DND-41 (cell line): Measurements from ENCODE around the gene ACOT6.
A peak's percentile ranks its signal among the peaks of the same experiment; 100 is the strongest.
"Not testable (repeated sequence)": the region's sequence is repeated elsewhere in the genome, so short reads cannot be mapped to it uniquely, and the experiment has no call there.

Source experiments
- ATAC-seq: fragments of 200-7000 bp; cut with Tn5 transposase; 3 replicates; pipeline ENCODE4 v1.9.1; 2021; ENCODE audit warnings: low read depth; ENCODE audit not compliant: insufficient read depth
- DNase-seq: peaks from one replicate; pipeline ENCODE4 v3.0.0-alpha.2; 2020
- H2AFZ ChIP-seq: 2 replicates; pipeline ENCODE4 v1.6.0; 2012; ENCODE audit warnings: low read depth, low read length
- H3K27ac ChIP-seq: 2 replicates; pipeline ENCODE4 v1.5.1; 2012; ENCODE audit warnings: low read length, inconsistent platforms
- H3K27me3 ChIP-seq: fragments of 200-600 bp; sonication (generic); 2 replicates; pipeline ENCODE4 v1.6.0; 2012; ENCODE audit warnings: low read length, mild to moderate bottlenecking, inconsistent platforms; ENCODE audit not compliant: insufficient read depth, poor library complexity
- H3K36me3 ChIP-seq: 2 replicates; pipeline ENCODE4 v1.5.1; 2012; ENCODE audit warnings: low read length, inconsistent platforms; ENCODE audit not compliant: insufficient read depth
- H3K4me1 ChIP-seq: 2 replicates; pipeline ENCODE4 v1.5.1; 2012; ENCODE audit warnings: mild to moderate bottlenecking, low read length; ENCODE audit not compliant: insufficient read depth
- H3K4me2 ChIP-seq: 2 replicates; pipeline ENCODE4 v1.6.0; 2012; ENCODE audit warnings: mild to moderate bottlenecking, moderate library complexity, low read length, inconsistent platforms; ENCODE audit not compliant: insufficient read depth
- H3K4me3 ChIP-seq, 2 experiments: fragments of 200-600 bp in 1 of 2; shearing (Covaris generic) in 1 of 2; 2 replicates each; pipeline ENCODE4 v1.5.1; 2012 to 2016; ENCODE audit warnings: inconsistent platforms in 2 of 2, low read length in 2 of 2, mild to moderate bottlenecking in 2 of 2, low read depth in 1 of 2, moderate library complexity in 1 of 2
- H3K79me2 ChIP-seq: 2 replicates; pipeline ENCODE4 v1.6.0; 2012; ENCODE audit warnings: low read length, inconsistent platforms; ENCODE audit not compliant: insufficient read depth
- H3K9ac ChIP-seq: 2 replicates; pipeline ENCODE4 v1.6.0; 2012; ENCODE audit warnings: low read depth, mild to moderate bottlenecking, inconsistent platforms, low read length, moderate library complexity
- H3K9me3 ChIP-seq: 2 replicates; pipeline ENCODE4 v1.5.1; 2012; ENCODE audit warnings: low read length, moderate library complexity, mild to moderate bottlenecking, inconsistent platforms; ENCODE audit not compliant: insufficient read depth, severe bottlenecking
- H4K20me1 ChIP-seq: 2 replicates; pipeline ENCODE4 v1.6.0; 2012; ENCODE audit warnings: low read length; ENCODE audit not compliant: insufficient read depth
- EZH2 ChIP-seq: IDR thresholded peaks from 3 replicates; pipeline ENCODE4 v1.6.1; 2012; ENCODE audit warnings: borderline replicate concordance, low read depth, mild to moderate bottlenecking, moderate library complexity, low read length, inconsistent platforms; ENCODE audit not compliant: severe bottlenecking
- TF ChIP-seq, protein P1 (sequence below): IDR thresholded peaks from 2 replicates; pipeline ENCODE4 v1.5.1; 2012; ENCODE audit warnings: borderline replicate concordance, low read length, moderate library complexity, mild to moderate bottlenecking; ENCODE audit not compliant: poor library complexity, severe bottlenecking; ENCODE audit errors: extremely low read depth

ACOT6 gene

GRCh38 chr14:73567951-73568885 lies 44.1 kb upstream of the ACOT6 start:
- H3K9ac ChIP-seq: peak overlapping the region; percentile 60
- no peaks in the 10 kb centered on the region for H3K9me3 ChIP-seq
- peaks cover 31% of the 10 kb centered on the region for H3K79me2 ChIP-seq
- TF ChIP-seq, protein P1, sequence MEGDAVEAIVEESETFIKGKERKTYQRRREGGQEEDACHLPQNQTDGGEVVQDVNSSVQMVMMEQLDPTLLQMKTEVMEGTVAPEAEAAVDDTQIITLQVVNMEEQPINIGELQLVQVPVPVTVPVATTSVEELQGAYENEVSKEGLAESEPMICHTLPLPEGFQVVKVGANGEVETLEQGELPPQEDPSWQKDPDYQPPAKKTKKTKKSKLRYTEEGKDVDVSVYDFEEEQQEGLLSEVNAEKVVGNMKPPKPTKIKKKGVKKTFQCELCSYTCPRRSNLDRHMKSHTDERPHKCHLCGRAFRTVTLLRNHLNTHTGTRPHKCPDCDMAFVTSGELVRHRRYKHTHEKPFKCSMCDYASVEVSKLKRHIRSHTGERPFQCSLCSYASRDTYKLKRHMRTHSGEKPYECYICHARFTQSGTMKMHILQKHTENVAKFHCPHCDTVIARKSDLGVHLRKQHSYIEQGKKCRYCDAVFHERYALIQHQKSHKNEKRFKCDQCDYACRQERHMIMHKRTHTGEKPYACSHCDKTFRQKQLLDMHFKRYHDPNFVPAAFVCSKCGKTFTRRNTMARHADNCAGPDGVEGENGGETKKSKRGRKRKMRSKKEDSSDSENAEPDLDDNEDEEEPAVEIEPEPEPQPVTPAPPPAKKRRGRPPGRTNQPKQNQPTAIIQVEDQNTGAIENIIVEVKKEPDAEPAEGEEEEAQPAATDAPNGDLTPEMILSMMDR: no peak
- TF ChIP-seq EZH2: no peak
- no peaks in the 10 kb centered on the region for H3K27me3 ChIP-seq
- DNase-seq: no peak
- no peaks in the 10 kb centered on the region for H3K36me3 ChIP-seq
- peak overlapping the region; percentile 73 for H3K27ac ChIP-seq
- H3K4me1 ChIP-seq: peaks cover 28% of the 10 kb centered on the region
- H2AFZ ChIP-seq: peak overlapping the region; percentile 85
- peak; percentile 5; the same call in 2 of the 3 replicates for ATAC-seq
- H3K4me3 ChIP-seq: peak overlapping the region; percentile 31 to 56; a peak in 3 of 4 replicates
- no peaks in the 10 kb centered on the region; the same call in 1 of the 2 replicates for H4K20me1 ChIP-seq
- peak overlapping the region; percentile 81 for H3K4me2 ChIP-seq

DNA sequence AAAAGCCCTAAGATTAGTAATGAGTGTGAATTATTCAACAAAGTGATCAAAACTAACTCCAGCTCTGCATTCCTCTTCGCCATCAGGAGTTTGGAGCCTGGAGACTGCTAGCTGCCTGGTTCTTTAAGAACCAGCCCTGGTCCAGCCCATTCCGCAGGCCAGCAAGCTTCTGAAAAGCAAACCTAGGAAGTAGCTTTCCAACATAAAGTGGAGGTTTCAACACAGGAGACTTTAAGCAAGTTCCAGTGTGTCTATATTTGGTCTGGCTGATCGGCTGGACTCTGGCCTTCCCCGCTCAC lies 43.5 kb upstream of the ACOT6 start:
- Histone ChIP-seq H3K4me1 (peaks cover 28% of the 10 kb centered on the region), H3K27ac (peak overlapping the region; percentile 73), H3K79me2 (peaks cover 31% of the 10 kb centered on the region), H3K9ac (peak overlapping the region; percentile 60), H3K4me3 (peak overlapping the region; percentile 31 to 56; a peak in 3 of 4 replicates), H2AFZ (peak overlapping the region; percentile 85), H3K4me2 (peak overlapping the region; percentile 81)
- not testable (repeated sequence) for H4K20me1 ChIP-seq, H3K27me3 ChIP-seq, DNase-seq, H3K9me3 ChIP-seq, H3K36me3 ChIP-seq
- peak; percentile 27 for ATAC-seq

- peak within 1 kb of the TSS; percentile 31 to 56; a peak in 3 of 4 replicates for H3K4me3 ChIP-seq
- DNase-seq (peak; percentile 68), ATAC-seq (peak; percentile 79)
- H3K27ac ChIP-seq: peak within 1 kb of the TSS; percentile 73
- not testable (repeated sequence) for H3K9me3 ChIP-seq, H3K27me3 ChIP-seq, H3K36me3 ChIP-seq, H4K20me1 ChIP-seq
- H2AFZ ChIP-seq: peak within 1 kb of the TSS; percentile 85
- H3K9ac ChIP-seq: peak within 1 kb of the TSS; percentile 60
- peaks cover 31% of the 10 kb centered on the region for H3K79me2 ChIP-seq
- H3K4me1 ChIP-seq: peaks cover 28% of the 10 kb centered on the region
- peak within 1 kb of the TSS; percentile 81 for H3K4me2 ChIP-seq
These were observed 42.9 kb upstream of the ACOT6 start, which contains the start of gene ACOT2 for GRCh38 chr14:73569185-73569958. TSS of gene ACOT2 (plus strand) at chr14:73569213. CDS start at chr14:73569241, 28 bp downstream.

DNA sequence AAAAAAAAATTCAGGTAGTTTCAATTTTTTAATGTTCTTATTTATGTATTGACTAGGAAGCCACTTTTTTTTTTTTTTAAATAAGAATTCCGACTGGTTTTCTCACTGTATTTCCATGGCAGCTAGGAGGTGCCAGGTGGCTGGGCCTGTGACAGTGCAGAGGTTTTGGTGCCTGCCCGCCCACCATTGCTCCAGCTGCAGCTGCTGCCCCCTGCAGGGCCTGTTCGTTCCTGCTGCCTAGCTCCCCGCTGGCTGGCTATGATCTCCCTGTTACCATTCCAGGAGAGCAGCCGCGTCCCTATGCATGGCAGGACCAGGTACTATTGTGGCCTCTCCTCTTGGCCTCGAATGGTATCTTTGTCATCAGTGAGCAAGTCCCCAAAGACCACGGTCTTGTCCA lies 41.4 kb upstream of the ACOT6 start:
- not testable (repeated sequence) for H3K9me3 ChIP-seq, H3K9ac ChIP-seq, H2AFZ ChIP-seq, H3K4me3 ChIP-seq, H3K27me3 ChIP-seq, H3K27ac ChIP-seq, H3K36me3 ChIP-seq, H4K20me1 ChIP-seq
- peak; percentile 73 for DNase-seq
- H3K4me2 ChIP-seq: peak overlapping the region; percentile 39
- H3K4me1 ChIP-seq: peaks cover 28% of the 10 kb centered on the region
- peaks cover 31% of the 10 kb centered on the region for H3K79me2 ChIP-seq
- peak; percentile 80 for ATAC-seq
- TF ChIP-seq, protein P1: peak; percentile 65

DNA sequence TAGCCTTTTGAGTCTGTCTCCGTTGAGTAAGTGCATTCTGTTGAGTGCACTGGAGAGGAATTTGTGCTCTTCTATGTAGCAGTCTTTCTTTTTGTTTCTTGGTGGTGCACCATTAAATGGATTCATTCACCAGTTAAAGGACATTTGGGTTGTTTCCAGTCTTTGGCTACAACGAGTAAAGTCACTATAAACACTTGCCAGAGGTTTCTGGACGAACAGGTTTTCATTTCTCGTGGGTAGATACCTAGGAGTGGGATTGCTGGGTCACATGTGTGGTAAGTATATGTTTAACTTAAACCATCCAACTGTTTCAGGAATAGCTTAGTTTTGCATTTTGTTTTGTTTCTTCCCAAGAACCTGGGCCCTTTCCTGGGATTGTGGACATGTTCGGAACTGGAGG lies 39.3 kb upstream of the ACOT6 start:
- not testable (repeated sequence) for H2AFZ ChIP-seq, DNase-seq, H3K27me3 ChIP-seq, H3K4me2 ChIP-seq, H3K9me3 ChIP-seq, ATAC-seq, H4K20me1 ChIP-seq, H3K27ac ChIP-seq, H3K36me3 ChIP-seq, H3K9ac ChIP-seq, H3K4me3 ChIP-seq
- Histone ChIP-seq H3K4me1 (peaks cover 20% of the 10 kb centered on the region), H3K79me2 (peaks cover 26% of the 10 kb centered on the region)

GRCh38 chr14:73573740-73574139 lies 38.6 kb upstream of the ACOT6 start:
- Histone ChIP-seq H3K4me1 (peaks cover 13% of the 10 kb centered on the region), H3K79me2 (peaks cover 19% of the 10 kb centered on the region)
- H3K4me3 ChIP-seq, H3K9me3 ChIP-seq, H4K20me1 ChIP-seq, ATAC-seq, H3K9ac ChIP-seq, DNase-seq, H3K4me2 ChIP-seq, H2AFZ ChIP-seq, H3K27ac ChIP-seq, H3K36me3 ChIP-seq, H3K27me3 ChIP-seq: not testable (repeated sequence)
